Measurements from ENCODE around the gene EDC3.

DNA sequence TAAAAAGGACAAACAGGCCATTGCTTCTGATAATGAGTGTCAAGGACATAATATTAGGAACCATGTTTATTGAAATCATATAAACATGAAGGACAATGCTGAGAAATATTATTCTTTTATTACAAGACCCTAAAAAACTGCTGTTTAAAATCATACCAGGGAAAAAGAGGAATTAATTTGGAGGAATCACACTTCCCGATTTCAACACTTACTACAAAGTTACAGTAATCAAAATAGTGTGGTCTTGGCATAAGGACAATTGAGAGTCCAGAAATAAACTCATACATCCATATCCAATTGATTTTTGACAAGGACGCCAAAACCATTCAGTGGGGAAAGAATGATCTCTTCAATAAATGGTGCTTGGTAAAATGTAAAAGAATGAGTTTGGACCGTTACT, 16.5 kb upstream of the EDC3 start:
- TF ChIP-seq POLR2AphosphoS5 (IDR thresholded peaks at IDR 0.05), result no peak
- TF ChIP-seq, protein P1, sequence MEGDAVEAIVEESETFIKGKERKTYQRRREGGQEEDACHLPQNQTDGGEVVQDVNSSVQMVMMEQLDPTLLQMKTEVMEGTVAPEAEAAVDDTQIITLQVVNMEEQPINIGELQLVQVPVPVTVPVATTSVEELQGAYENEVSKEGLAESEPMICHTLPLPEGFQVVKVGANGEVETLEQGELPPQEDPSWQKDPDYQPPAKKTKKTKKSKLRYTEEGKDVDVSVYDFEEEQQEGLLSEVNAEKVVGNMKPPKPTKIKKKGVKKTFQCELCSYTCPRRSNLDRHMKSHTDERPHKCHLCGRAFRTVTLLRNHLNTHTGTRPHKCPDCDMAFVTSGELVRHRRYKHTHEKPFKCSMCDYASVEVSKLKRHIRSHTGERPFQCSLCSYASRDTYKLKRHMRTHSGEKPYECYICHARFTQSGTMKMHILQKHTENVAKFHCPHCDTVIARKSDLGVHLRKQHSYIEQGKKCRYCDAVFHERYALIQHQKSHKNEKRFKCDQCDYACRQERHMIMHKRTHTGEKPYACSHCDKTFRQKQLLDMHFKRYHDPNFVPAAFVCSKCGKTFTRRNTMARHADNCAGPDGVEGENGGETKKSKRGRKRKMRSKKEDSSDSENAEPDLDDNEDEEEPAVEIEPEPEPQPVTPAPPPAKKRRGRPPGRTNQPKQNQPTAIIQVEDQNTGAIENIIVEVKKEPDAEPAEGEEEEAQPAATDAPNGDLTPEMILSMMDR (IDR thresholded peaks at IDR 0.05), result no peak
